Panc1 (cell line): ENCODE measurements around the gene CFAP74. TPM values are rescaled to one million over a fixed set of nuclear protein-coding genes. Genes with fewer than 3 reads are reported as not detected.

Experiments used
- ATAC-seq: fragments of 200-7000 bp; cut with Tn5 transposase; 2 replicates; pipeline ENCODE4 v1.9.1; 2020; ENCODE audit warnings: mild to moderate bottlenecking, moderate library complexity
- BruUV-seq: library from RNA; stranded (reverse); fragments of 400-500 nt; replicated peaks from 2 replicates; lab custom pipeline; 2021; lab: Mats Ljungman, UMichigan
- CTCF ChIA-PET: fragments of 300-600 bp; sonication (Branson Sonifier 250); formaldehyde crosslinking; loops from one replicate; lab custom pipeline; 2022; ENCODE audit warnings: antibody characterized with exemption; lab: Charles Lee
- POLR2A ChIA-PET: fragments of 300-600 bp; sonication (Branson Sonifier 250); formaldehyde crosslinking; loops from one replicate; lab custom pipeline; 2022; ENCODE audit warnings: antibody characterized with exemption; lab: Charles Lee
- DNase-seq: peaks from one replicate; pipeline ENCODE4 v3.0.0-alpha.2; 2010; ENCODE audit warnings: low read depth, low spot score
- H3K27ac ChIP-seq: 2 replicates; pipeline ENCODE4 v1.5.1; 2011; ENCODE audit warnings: mild to moderate bottlenecking, low read length, inconsistent platforms
- H3K27me3 ChIP-seq: fragments of 200-500 bp; sonication (Bioruptor generic); 2 replicates; pipeline ENCODE4 v1.6.0; 2014; ENCODE audit warnings: low read length, inconsistent platforms; ENCODE audit not compliant: control insufficient read depth, insufficient read depth
- H3K36me3 ChIP-seq: fragments of 200-500 bp; sonication (Bioruptor generic); 2 replicates; pipeline ENCODE4 v1.5.1; 2014; ENCODE audit warnings: inconsistent platforms, mild to moderate bottlenecking, low read length, moderate library complexity; ENCODE audit not compliant: control insufficient read depth, insufficient read depth
- H3K4me1 ChIP-seq: 2 replicates; pipeline ENCODE4 v1.5.1; 2011; ENCODE audit warnings: inconsistent platforms, mild to moderate bottlenecking, low read length, moderate library complexity; ENCODE audit not compliant: control insufficient read depth, insufficient read depth
- H3K4me3 ChIP-seq, 2 experiments: 2 replicates each; pipeline ENCODE4 v1.5.1; 2011 to 2012; ENCODE audit warnings: low read depth in 2 of 2, low read length in 2 of 2, mild to moderate bottlenecking in 2 of 2, inconsistent platforms in 1 of 2, moderate library complexity in 1 of 2
- H3K9me3 ChIP-seq: fragments of 200-500 bp; sonication (Bioruptor generic); 2 replicates; pipeline ENCODE4 v1.5.1; 2014; ENCODE audit warnings: low read depth, mild to moderate bottlenecking, inconsistent platforms, low read length, moderate library complexity; ENCODE audit not compliant: control insufficient read depth, insufficient read depth
- CTCF ChIP-seq: fragments of 450-650 bp; IDR thresholded peaks from 2 replicates; pipeline ENCODE4 v1.5.1; 2017; ENCODE audit warnings: mild to moderate bottlenecking
- POLR2AphosphoS5 ChIP-seq: IDR thresholded peaks from 2 replicates; pipeline ENCODE4 v1.6.1; 2012; ENCODE audit warnings: mild to moderate bottlenecking, low read depth, low read length, moderate library complexity
- REST ChIP-seq, 2 experiments: IDR thresholded peaks; 2 replicates each; pipeline ENCODE4 v1.6.1; 2011 to 2012; ENCODE audit warnings: low read depth in 2 of 2, control low read depth in 1 of 2, low read length in 1 of 2, mild to moderate bottlenecking in 1 of 2, moderate library complexity in 1 of 2; ENCODE audit not compliant: insufficient read depth in 1 of 2
- SIN3A ChIP-seq: IDR thresholded peaks from 2 replicates; pipeline ENCODE4 v1.6.1; 2012; ENCODE audit warnings: low read depth, mild to moderate bottlenecking, low read length, moderate library complexity, borderline replicate concordance; ENCODE audit not compliant: insufficient read depth
- TCF7L2 ChIP-seq: IDR thresholded peaks from 2 replicates; pipeline ENCODE4 v1.6.1; 2011; ENCODE audit warnings: mild to moderate bottlenecking, low read depth, low read length, inconsistent platforms
- in situ Hi-C: cut with HindIII; loops from 2 replicates; pipeline ENCODE4 v1.10.0; 2016; ENCODE audit warnings: low sequenced_read_pairs, low pct_unique_long_range_greater_than_20kb
- intact Hi-C: fragments of 100-400 bp; cut with micrococcal nuclease; formaldehyde crosslinking; loops from one replicate; pipeline ENCODE4 v1.10.0; 2022; ENCODE audit not compliant: unreplicated experiment
- total RNA-seq: library from RNA; stranded (reverse); gene quantifications from one replicate; pipeline ENCODE4 v1.2.1, GENCODE V29; 2021; ENCODE audit not compliant: unreplicated experiment

CFAP74 gene
- total RNA-seq, 1 experiment from 2014 or later = not detected

- DNase-seq (no peak), ATAC-seq (no peak)
- Histone ChIP-seq H3K27ac (no peak overlapping the region), H3K27me3 (no peaks in the 10 kb centered on the region), H3K36me3 (no peaks in the 10 kb centered on the region; the same call in 1 of the 2 replicates), H3K4me1 (peaks cover 4% of the 10 kb centered on the region; the same call in 1 of the 2 replicates), H3K4me3 (no peak overlapping the region), H3K9me3 (no peaks in the 10 kb centered on the region)
- intact Hi-C loops = loop anchor here (2.0 to 5.0 kb wide), 2 partner anchors 85 to 103 kb away; no protein-coding TSS in a partner anchor
- POLR2A ChIA-PET = interaction anchor here (0.9 kb wide), 1 partner anchor 99 kb away, joined by 3 read pairs; no protein-coding TSS in a partner anchor
- TF ChIP-seq REST (IDR thresholded peaks at IDR 0.05; ENCODE audit: insufficient read depth in 1 of 2, low read depth in 2 of 2, low read length in 1 of 2) (no peak), TCF7L2 (no peak), SIN3A (no peak), POLR2AphosphoS5 (no peak), CTCF (no peak)
- CTCF ChIA-PET = interaction anchor here (0.8 to 1.5 kb wide), 7 partner anchors 10 to 102 kb away, joined by 3 to 31 read pairs (median 6); no protein-coding TSS in a partner anchor
- no TSS peak for BruUV-seq
- in situ Hi-C loops = no loop called here
Observed at GRCh38 chr1:2045468-2046173, 42.0 kb upstream of the CFAP74 start.

- Histone ChIP-seq H3K36me3 (no peaks in the 10 kb centered on the region), H3K27ac (no peak overlapping the region), H3K4me3 (peak overlapping the region; percentile 30 to 41), H3K4me1 (peaks cover 4% of the 10 kb centered on the region; the same call in 1 of the 2 replicates), H3K27me3 (no peaks in the 10 kb centered on the region), H3K9me3 (no peaks in the 10 kb centered on the region)
- TF ChIP-seq CTCF (peak; percentile 99), SIN3A (no peak), TCF7L2 (no peak), POLR2AphosphoS5 (no peak), REST (IDR thresholded peaks at IDR 0.05; ENCODE audit: insufficient read depth in 1 of 2, low read depth in 2 of 2, low read length in 1 of 2) (no peak)
- in situ Hi-C loops (no loop called here), intact Hi-C loops (loop anchor here (2.0 to 5.0 kb wide), 2 partner anchors 84 to 102 kb away; no protein-coding TSS in a partner anchor)
- no TSS peak for BruUV-seq
- ChIA-PET POLR2A (interaction anchor here (0.9 kb wide), 1 partner anchor 98 kb away, joined by 3 read pairs; no protein-coding TSS in a partner anchor), CTCF (interaction anchor here (0.7 to 1.5 kb wide), 11 partner anchors 9 to 116 kb away, joined by 3 to 31 read pairs (median 3); no protein-coding TSS in a partner anchor)
- peak; percentile 69 for ATAC-seq
- DNase-seq = no peak
Observed at GRCh38 chr1:2044510-2045319, 41.1 kb upstream of the CFAP74 start.
